Gastrocnemius medialis (tissue), 4 donors: Measurements from ENCODE around the gene PEBP1.

Source experiments
- CTCF ChIP-seq, 5 experiments: fragments of 450-650 bp in 3 of 5; fragments of 200-600 bp in 2 of 5; sonication (generic) in 2 of 5; IDR thresholded peaks in 4 of 5; conservative IDR thresholded peaks in 1 of 5; 1 replicate in 4 of 5; 2 replicates in 1 of 5; pipeline ENCODE4 v1.5.1; 2016 to 2019; ENCODE audit warnings: antibody characterized with exemption in 5 of 5, mild to moderate bottlenecking in 3 of 5, moderate library complexity in 3 of 5
- POLR2A ChIP-seq, 2 donors: fragments of 450-650 bp; IDR thresholded peaks; one replicate each; pipeline ENCODE4 v1.6.1; 2017; ENCODE audit warnings: antibody characterized with exemption in 2 of 2, mild to moderate bottlenecking in 2 of 2, moderate library complexity in 2 of 2

GRCh38 chr12:118102609-118103008 is 33.3 kb upstream of the PEBP1 start:
- TF ChIP-seq CTCF (IDR thresholded peaks at IDR 0.05 in 4 of 5, conservative IDR thresholded peaks at IDR 0.05 in 1 of 5) (no peak), POLR2A (IDR thresholded peaks at IDR 0.05) (no peak)
